GM18502 (cell line): ENCODE measurements around the gene MFAP4.
A peak's percentile ranks its signal among the peaks of the same experiment; 100 is the strongest.

Experiments used
- ATAC-seq: cut with Tn5 transposase; IDR thresholded peaks from one replicate; pipeline ENCODE4 v1.9.1; 2021; ENCODE audit warnings: mild to moderate bottlenecking; ENCODE audit not compliant: unreplicated experiment, poor library complexity

MFAP4 gene

DNA sequence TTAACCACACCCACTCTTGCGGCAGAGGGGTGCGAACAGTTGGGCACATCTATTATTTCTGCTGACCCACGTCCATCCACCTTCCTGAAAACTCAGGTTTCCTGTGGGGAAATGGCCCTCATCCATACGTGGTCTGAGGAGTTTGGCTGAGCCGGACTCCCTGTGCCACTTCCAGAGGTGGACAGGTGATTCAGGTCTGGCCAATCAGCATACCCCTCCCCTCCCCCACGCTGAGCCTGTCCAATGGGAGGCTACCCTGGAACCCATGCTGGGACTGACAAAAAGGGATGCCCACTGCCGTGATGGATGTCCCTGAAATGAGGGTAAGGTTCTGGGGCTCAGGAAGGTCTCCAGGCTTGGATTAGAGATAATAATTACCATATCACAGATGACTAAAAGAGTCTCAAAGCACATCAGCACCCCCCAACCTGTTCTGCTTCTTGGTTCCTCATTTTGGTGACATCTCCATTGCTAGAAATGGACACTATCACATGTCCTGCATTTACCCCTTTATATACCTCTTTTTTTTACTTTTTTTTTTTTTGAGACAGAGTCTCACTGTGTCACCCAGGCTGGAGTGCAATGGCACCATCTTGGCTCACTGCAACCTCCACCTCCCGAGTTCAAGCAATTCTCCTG, 14.0 kb downstream of the MFAP4 start:
- ATAC-seq = no peak

DNA sequence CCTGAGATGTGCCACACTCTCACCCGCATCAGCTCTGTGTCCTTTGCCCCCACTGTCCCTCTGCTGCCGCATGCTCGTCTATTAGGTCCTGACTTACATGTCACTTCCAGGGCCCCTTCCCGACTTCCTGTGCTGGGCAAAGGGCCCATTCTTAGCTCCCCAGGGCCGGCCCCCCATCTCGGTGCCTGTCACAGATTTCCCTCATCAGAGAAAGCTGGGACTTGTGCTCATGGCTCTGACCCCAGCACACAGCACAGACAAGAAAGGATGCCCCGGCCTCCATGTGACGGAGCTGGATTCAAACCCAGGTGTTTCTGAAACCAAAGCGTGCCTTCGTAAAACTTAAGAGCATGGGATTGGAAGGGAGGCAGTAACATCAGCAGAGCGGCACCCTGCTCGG, 14.6 kb downstream of the MFAP4 start:
- ATAC-seq = no peak

DNA sequence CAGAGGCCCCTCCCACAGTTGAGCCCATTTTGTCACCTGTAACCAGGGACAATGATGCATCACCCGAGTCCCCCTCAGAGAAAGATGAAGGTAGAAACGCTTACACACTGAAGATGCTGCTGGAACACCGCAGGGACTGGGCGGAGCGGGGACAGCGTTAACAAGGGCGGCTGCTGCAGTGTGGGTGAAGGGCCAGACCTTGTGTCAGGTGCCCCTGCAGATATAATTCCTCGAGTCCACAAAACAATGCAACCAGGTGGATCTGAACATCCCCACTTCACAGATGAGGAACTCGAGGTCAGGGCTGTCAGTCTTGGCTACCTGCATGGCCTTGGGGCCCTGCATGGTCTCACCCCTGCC, 15.0 kb downstream of the MFAP4 start:
- no peak for ATAC-seq

- ATAC-seq = no peak
Measured at GRCh38 chr17:19371259-19372010, 15.6 kb downstream of the MFAP4 start.

DNA sequence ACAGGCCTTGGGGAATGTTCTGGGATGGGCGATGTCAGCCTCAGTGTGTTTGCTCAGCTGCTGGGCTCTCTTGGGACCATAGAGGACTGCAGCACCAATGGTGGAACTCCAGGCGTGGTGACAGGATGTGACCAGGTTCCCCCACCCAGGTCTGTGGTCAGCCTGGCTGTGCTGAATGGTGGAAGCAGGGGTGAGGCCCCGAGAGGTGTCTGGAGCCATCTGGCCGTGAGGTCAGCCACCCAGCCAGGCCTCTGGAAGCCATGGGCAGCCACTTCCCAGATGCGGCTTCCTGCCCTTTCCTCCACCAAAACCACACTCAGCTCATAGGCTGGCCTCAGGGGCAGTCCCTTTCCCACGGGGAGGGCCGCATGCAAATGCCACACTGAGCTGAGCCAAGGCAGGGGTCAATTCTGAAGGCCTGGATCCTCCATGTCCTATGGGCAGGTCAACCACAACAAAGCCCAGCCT, 16.5 kb downstream of the MFAP4 start:
- ATAC-seq = no peak

- no peak for ATAC-seq
Measured at GRCh38 chr17:19369846-19370492, 17.0 kb downstream of the MFAP4 start.

- ATAC-seq = no peak
Measured at GRCh38 chr17:19369107-19369778, 17.7 kb downstream of the MFAP4 start.

DNA sequence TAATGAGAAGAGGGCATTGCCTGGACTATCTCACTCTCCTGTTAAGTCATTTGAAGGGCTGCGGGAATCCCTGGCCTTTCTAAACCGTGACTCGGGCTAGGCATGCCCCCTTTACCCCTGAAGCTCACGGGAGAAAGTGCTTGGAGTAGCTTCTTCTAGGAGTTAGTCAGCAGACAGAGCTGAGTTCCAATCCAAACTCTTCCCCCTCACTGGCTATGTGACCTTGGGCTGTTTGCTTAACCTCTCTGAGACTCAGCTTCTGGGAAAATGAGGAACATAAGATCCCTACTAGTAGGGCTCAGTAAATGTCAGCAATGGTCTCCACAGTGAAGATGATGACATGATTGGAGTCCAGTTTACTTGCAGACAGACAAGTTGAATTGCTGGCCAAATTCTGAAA, 18.8 kb downstream of the MFAP4 start:
- no peak for ATAC-seq

DNA sequence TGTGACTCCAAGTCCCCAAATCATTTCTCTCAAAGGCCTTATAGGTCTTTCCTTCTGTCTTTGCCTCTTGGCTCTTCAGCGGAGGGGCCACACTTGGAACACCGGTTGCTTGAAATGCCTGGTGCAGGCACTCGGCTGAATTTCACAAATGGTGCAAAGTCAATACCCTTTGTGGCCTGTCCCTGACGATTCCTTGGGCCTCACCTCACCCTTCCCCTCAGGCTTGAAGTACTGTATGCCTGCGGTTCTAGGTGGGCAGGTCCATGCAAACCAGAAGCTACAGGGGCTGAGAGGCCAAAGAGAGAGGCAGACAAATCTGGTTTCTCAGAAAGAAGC, 20.4 kb downstream of the MFAP4 start:
- no peak for ATAC-seq

- no peak for ATAC-seq
Measured at GRCh38 chr17:19365833-19366636, 21.0 kb downstream of the MFAP4 start.

DNA sequence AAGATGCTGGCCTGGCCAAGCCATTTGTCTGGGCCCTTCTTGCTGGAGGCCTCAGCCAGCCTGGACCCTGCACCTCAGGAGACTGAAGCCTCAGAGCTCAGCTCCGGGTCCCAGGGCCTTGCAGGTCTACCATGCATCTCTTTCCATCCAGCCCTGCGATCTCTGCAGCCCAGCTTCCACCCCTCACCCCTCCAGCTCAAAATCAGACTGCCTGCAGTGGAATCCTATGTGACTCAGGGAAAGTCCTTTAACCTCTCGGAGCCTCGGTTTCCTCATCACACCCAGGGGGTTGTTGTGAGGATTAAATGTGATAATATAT, 21.5 kb downstream of the MFAP4 start:
- ATAC-seq = no peak

GRCh38 chr17:19364699-19365498, 22.1 kb downstream of the MFAP4 start:
- no peak for ATAC-seq

DNA sequence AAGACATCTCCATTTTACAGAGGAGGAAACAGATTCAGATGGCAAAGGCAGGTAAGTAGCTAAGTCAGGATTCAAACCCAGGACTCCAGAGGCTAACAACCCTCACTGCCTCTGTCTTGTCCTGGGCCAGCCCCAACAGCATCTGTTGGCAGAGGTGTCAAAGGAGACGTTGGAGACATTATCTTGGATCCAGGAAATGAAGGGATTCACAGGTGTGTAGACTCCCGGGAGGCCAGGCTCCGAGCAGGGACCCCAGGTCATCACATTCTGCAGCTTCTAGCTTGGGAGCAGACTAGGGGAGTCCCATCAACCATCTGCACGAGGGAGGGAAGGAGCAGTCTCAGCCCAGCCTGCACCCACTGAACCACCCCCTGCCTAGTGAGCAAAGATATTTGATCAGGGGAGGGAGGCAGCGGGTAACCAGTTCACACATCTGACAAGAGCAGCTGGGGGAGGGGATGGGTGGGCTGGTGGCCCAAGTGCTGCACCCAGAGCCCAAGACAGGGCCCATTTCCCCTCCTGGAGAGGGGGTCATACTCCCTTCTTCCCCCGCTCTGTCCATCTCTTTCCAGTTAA, 23.4 kb downstream of the MFAP4 start:
- no peak for ATAC-seq

DNA sequence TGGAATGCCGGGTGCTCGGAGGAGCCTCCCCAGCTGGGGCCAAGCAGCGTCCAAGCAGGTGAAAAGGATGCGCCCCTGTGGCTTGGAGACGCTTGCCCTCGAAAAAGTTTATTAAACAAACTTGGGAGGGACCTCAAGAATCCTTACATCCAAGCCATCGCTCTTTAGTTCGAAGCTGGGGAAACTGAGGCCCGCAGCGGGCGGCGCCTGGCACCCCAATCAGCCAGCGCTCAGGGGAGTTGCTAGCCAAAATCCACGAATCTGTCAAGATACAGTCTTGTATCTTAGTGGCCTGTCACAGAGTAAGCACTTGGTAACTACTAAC, 23.9 kb downstream of the MFAP4 start:
- no peak for ATAC-seq

- ATAC-seq = peak; percentile 82
Measured at GRCh38 chr17:19362277-19363113, 24.5 kb downstream of the MFAP4 start, which contains the start of gene B9D1. B9D1 (minus strand) TSS chr17:19362723; CDS start chr17:19362569, 154 bp downstream.

DNA sequence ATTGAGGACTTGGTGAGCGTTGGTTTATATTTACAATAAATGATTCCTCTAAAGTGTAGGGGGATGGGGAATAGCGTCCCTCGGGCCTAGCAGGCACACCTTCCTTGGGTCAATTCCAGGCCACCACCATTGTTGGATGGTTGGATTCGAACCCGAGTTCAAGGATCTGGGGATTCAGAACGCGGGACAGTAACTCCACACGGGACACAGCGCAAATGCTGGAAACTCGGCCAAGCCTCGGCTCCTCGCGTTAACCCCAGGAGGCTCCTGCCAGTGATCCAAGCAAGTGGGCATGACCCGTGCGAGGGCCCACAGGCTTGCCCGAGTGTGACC, 25.1 kb downstream of the MFAP4 start:
- ATAC-seq = no peak

GRCh38 chr17:19361326-19361725, 25.7 kb downstream of the MFAP4 start:
- no peak for ATAC-seq

GRCh38 chr17:19360772-19361171, 26.2 kb downstream of the MFAP4 start:
- ATAC-seq = no peak

DNA sequence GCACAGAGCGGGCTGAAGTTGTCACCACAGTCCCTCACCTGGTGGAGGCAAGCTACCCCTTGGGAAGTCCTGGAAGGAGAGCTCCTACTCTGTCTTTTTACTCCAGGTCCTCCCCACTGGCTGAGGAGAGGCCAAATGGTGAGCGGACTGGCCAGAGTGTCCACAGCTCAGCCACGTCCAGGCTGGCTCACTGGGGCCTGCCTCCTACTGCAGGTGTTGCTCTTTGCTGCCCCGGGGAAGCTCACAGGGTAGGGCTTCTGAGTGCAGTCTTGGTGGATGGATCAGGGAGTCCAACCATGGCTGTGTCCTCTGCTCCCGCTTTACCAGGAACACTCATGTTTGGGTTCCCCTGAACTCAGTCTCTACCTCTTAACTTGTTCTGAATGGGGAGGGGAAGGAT, 27.1 kb downstream of the MFAP4 start:
- ATAC-seq = no peak
